Endodermal cell (in vitro differentiated cells): ENCODE measurements around the gene SLC24A2. TPM values are rescaled to one million over a fixed set of nuclear protein-coding genes. Genes with fewer than 3 reads are reported as not detected.

ENCODE experiments used
- DNase-seq: peaks from one replicate; pipeline ENCODE4 v3.0.0-alpha.2; 2017
- H3K27ac ChIP-seq: 2 replicates; pipeline ENCODE4 v1.5.1; 2013; ENCODE audit warnings: mild to moderate bottlenecking, low read depth, low read length, moderate library complexity
- H3K27me3 ChIP-seq: 2 replicates; pipeline ENCODE4 v1.6.1; 2013; ENCODE audit warnings: mild to moderate bottlenecking, low read length, moderate library complexity; ENCODE audit not compliant: insufficient read depth, control insufficient read depth, poor library complexity, severe bottlenecking
- H3K36me3 ChIP-seq: 2 replicates; pipeline ENCODE4 v1.7.0; 2013; ENCODE audit warnings: mild to moderate bottlenecking, low read length, moderate library complexity; ENCODE audit not compliant: control insufficient read depth, insufficient read depth
- H3K4me1 ChIP-seq: one replicate; pipeline ENCODE4 v1.7.0; 2013; ENCODE audit warnings: low read length; ENCODE audit not compliant: control insufficient read depth, insufficient read depth
- H3K4me3 ChIP-seq: 2 replicates; pipeline ENCODE4 v1.5.1; 2013; ENCODE audit warnings: mild to moderate bottlenecking, low read length, moderate library complexity
- H3K9ac ChIP-seq: 2 replicates; pipeline ENCODE4 v1.6.1; 2013; ENCODE audit warnings: mild to moderate bottlenecking, low read length, moderate library complexity; ENCODE audit not compliant: poor library complexity, severe bottlenecking; ENCODE audit errors: extremely low read depth
- H3K9me3 ChIP-seq: 2 replicates; pipeline ENCODE4 v1.6.1; 2013; ENCODE audit warnings: mild to moderate bottlenecking, low read length, moderate library complexity; ENCODE audit not compliant: control insufficient read depth
- H3K27ac Mint-ChIP-seq: 2 replicates; pipeline ENCODE4 v1.8.0; 2020; ENCODE audit warnings: mixed read lengths
- H3K27me3 Mint-ChIP-seq: 2 replicates; pipeline ENCODE4 v1.8.0; 2021; ENCODE audit warnings: mild to moderate bottlenecking, mixed read lengths; ENCODE audit not compliant: insufficient read depth
- H3K36me3 Mint-ChIP-seq: 2 replicates; pipeline ENCODE4 v1.8.0; 2020; ENCODE audit warnings: low read depth, mixed read lengths
- H3K4me1 Mint-ChIP-seq: 2 replicates; pipeline ENCODE4 v1.8.0; 2020; ENCODE audit warnings: mixed read lengths
- H3K4me3 Mint-ChIP-seq: 2 replicates; pipeline ENCODE4 v1.8.0; 2020; ENCODE audit warnings: mild to moderate bottlenecking, moderate library complexity, mixed read lengths
- H3K9me3 Mint-ChIP-seq: 2 replicates; pipeline ENCODE4 v1.8.0; 2020; ENCODE audit warnings: mild to moderate bottlenecking, mixed read lengths
- WGBS, 2 experiments: methylation state at CpG; one replicate each; pipeline versions ENCODE4 v1.1.5 to v1.1.7; 2013; ENCODE audit warnings: missing lambda C conversion rate in 2 of 2, mixed read lengths in 1 of 2; ENCODE audit not compliant: insufficient coverage in 1 of 2, insufficient read length in 1 of 2; 5-methylcytosine and 5-hydroxymethylcytosine counted together
- total RNA-seq, 2 donors: library from RNA; stranded (reverse); fragmentation: NEBNext Ultra II Directional in 1 of 2; extraction: Animal tissue kit (Norgen Biotek cat#: 25700) in 1 of 2; gene quantifications; 2 replicates in 1 of 2; 3 replicates in 1 of 2; pipeline ENCODE4 v1.2.1, GENCODE V29; 2021
- TF ChIP-seq, protein P1 (sequence below): fragments of 200-600 bp; sonication (generic); conservative IDR thresholded peaks from 2 replicates; pipeline ENCODE4 v1.5.0; 2021; ENCODE audit warnings: antibody characterized with exemption, mild to moderate bottlenecking

SLC24A2 gene
- total RNA-seq, 2 donors from 2014 or later, result 0.48 to 0.82 TPM

DNA sequence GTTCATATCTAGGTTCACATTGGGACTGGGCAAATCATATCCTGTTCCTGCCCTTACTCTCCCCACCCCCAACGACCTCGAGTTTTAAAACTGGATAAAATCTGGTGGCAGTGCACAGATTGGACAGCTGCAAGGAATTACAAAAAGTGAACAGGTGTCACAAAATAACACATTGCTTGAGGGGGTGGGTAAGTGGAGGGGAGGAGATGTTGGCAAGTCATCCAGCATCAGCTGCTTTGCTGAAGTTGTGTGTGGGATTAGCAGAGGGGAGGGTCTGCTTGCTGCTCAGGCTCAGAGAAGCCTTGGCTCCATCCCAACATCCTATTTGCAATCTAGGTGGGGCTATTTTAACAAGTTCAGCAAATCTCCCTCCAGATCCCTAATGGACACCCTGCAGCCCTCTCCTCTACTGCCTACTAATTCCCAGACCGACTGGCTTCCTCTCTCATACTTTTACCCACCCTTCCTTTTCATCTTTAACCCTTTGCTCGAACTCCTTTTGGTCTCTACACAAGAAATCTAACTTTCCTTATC lies 39.8 kb upstream of the SLC24A2 start:
- Histone ChIP-seq H3K36me3 (no peaks in the 10 kb centered on the region), H3K4me1 (no peaks in the 10 kb centered on the region), H3K4me3 (no peak overlapping the region), H3K27me3 (no peaks in the 10 kb centered on the region), H3K9ac (no peak overlapping the region), H3K27ac (no peak overlapping the region), H3K9me3 (peaks cover 10% of the 10 kb centered on the region)
- Mint-ChIP-seq H3K36me3 (no peaks in the 10 kb centered on the region), H3K27me3 (no peaks in the 10 kb centered on the region), H3K4me1 (no peaks in the 10 kb centered on the region), H3K9me3 (peaks cover 28% of the 10 kb centered on the region), H3K4me3 (no peak overlapping the region), H3K27ac (no peak overlapping the region)
- TF ChIP-seq, protein P1, sequence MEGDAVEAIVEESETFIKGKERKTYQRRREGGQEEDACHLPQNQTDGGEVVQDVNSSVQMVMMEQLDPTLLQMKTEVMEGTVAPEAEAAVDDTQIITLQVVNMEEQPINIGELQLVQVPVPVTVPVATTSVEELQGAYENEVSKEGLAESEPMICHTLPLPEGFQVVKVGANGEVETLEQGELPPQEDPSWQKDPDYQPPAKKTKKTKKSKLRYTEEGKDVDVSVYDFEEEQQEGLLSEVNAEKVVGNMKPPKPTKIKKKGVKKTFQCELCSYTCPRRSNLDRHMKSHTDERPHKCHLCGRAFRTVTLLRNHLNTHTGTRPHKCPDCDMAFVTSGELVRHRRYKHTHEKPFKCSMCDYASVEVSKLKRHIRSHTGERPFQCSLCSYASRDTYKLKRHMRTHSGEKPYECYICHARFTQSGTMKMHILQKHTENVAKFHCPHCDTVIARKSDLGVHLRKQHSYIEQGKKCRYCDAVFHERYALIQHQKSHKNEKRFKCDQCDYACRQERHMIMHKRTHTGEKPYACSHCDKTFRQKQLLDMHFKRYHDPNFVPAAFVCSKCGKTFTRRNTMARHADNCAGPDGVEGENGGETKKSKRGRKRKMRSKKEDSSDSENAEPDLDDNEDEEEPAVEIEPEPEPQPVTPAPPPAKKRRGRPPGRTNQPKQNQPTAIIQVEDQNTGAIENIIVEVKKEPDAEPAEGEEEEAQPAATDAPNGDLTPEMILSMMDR, result no peak
- WGBS, 2 experiments, result 80 to 87% methylated on average over 2 to 4 of the region's 4 CpGs
- no peak for DNase-seq

DNA sequence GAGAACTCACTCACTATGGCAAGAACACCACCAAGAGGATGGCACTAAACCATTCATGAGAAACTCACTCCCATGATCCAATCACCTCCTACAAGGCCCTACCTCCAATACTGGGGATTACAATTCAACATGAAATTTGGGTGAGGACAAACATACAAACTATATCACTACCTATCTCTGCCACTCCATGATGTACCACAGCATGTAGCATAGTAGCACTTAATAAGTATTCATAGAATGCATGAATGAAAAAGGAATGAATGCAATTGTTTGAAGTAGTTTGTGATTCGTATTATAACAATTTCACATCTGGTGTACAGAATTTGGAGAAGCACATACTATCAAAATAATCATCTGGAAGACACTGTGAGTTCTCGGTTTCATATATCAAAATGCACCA lies 27.9 kb upstream of the SLC24A2 start:
- Mint-ChIP-seq H3K4me1 (no peaks in the 10 kb centered on the region), H3K27ac (no peak overlapping the region), H3K36me3 (no peaks in the 10 kb centered on the region), H3K4me3 (no peak overlapping the region), H3K9me3 (peaks cover 41% of the 10 kb centered on the region), H3K27me3 (no peaks in the 10 kb centered on the region)
- Histone ChIP-seq H3K4me3 (no peak overlapping the region), H3K9me3 (peaks cover 18% of the 10 kb centered on the region), H3K4me1 (no peaks in the 10 kb centered on the region), H3K27ac (no peak overlapping the region), H3K27me3 (no peaks in the 10 kb centered on the region), H3K36me3 (no peaks in the 10 kb centered on the region), H3K9ac (no peak overlapping the region)
- DNase-seq, result no peak
- WGBS, 2 experiments, result 83 to 92% methylated on average over 2 of the region's 2 CpGs
- TF ChIP-seq, protein P1, result no peak

DNA sequence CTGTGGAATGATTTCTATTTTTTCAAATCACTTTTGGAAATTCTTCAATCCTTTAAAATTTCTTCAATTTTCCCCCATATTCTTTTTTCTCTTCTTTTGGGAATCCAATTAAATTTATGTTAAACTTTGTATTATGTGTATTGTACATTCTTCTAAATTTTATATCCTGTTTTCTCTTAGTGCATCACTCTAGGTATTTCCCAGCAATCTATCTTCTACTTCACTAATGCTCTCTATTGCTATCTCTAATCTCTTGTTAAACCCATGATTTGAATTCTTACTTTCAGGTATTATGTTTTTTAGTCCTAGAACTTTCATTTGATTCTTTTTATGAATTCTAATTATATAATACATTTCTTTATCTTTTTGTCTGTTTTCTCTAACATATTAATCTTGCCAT lies 23.4 kb upstream of the SLC24A2 start:
- Mint-ChIP-seq H3K4me3 (no peak overlapping the region), H3K36me3 (no peaks in the 10 kb centered on the region), H3K27me3 (no peaks in the 10 kb centered on the region), H3K27ac (no peak overlapping the region), H3K9me3 (peaks cover 43% of the 10 kb centered on the region), H3K4me1 (peaks cover 8% of the 10 kb centered on the region)
- DNase-seq, result no peak
- Histone ChIP-seq H3K27me3 (no peaks in the 10 kb centered on the region), H3K27ac (no peak overlapping the region), H3K4me1 (peaks cover under 1% of the 10 kb centered on the region), H3K4me3 (no peak overlapping the region), H3K9me3 (peaks cover 22% of the 10 kb centered on the region), H3K9ac (no peak overlapping the region), H3K36me3 (no peaks in the 10 kb centered on the region)
- TF ChIP-seq, protein P1, result no peak
